ENCODE results near the gene CASP2.

CASP2 gene

DNA sequence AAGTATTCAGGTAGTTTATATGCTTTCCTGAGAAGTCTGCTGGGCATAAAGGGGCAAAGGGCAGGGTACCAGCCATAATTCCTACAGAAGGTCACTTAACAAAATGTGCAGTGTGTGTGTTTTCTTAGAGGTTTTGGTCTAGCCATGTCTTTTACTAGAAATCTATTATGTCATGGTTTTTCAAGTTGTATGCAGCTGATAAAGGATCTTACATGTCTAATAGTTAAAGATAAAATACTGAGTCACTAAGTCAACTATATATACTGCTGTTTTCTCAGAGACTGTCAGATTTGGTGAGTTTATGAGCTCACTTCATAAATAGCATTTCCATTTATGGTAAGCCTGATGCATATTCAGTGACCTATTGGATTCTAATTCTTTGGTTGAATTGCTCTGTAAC lies 7.7 kb downstream of the CASP2 start:
- DNase-seq (ENCODE audit: low spot score) (peak; percentile 36), FAIRE-seq (no peak)

GRCh38 chr7:143296686-143297085 lies 8.5 kb downstream of the CASP2 start:
- FAIRE-seq, result no peak
- no peak for DNase-seq (ENCODE audit: low spot score)

GRCh38 chr7:143299346-143299745 lies 11.2 kb downstream of the CASP2 start:
- no peak for FAIRE-seq
- DNase-seq (ENCODE audit: low spot score), result no peak

GRCh38 chr7:143299840-143300239 lies 11.7 kb downstream of the CASP2 start:
- no peak for DNase-seq (ENCODE audit: low spot score)
- no peak for FAIRE-seq

- FAIRE-seq, result no peak
- DNase-seq (ENCODE audit: low spot score), result no peak
Measured at GRCh38 chr7:143300959-143301935, 13.1 kb downstream of the CASP2 start.

- FAIRE-seq (no peak), DNase-seq (ENCODE audit: low spot score) (no peak)
Measured at GRCh38 chr7:143303733-143304132, 15.6 kb downstream of the CASP2 start.

- no peak for FAIRE-seq
Measured at GRCh38 chr7:143304938-143305337, 16.8 kb downstream of the CASP2 start.

DNA sequence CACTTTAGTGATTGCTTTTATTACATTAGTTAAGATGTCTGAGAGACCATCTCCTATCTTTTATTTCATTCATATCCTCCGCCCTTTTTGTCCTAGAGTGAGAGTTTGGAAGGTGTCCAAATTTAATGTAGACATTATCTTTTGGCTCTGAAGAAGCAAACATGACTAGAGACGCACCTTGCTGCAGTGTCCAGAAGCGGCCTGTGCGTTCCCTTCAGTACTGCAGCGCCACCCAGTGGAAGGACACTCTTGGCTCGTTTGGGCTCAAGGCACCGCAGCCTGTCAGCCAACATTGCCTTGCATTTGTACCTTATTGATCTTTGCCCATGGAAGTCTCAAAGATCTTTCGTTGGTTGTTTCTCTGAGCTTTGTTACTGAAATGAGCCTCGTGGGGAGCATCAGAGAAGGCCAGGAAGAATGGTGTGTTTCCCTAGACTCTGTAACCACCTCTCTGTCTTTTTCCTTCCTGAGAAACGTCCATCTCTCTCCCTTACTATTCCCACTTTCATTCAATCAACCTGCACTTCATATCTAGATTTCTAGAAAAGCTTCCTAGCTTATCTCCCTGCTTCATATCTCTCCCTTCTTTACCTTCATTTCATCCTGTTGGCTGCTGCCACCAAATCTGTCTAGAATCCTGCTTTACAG lies 17.4 kb downstream of the CASP2 start:
- DNase-seq (ENCODE audit: low spot score) (no peak), FAIRE-seq (no peak)

More at GRCh38 chr7:143304938-143305337, 16.8 kb downstream of the CASP2 start:
- no peak for DNase-seq (ENCODE audit: low spot score)

GRCh38 chr7:143308632-143309031 lies 20.5 kb downstream of the CASP2 start:
- no peak for FAIRE-seq
- no peak for DNase-seq (ENCODE audit: low spot score)

GRCh38 chr7:143314127-143314526 lies 26.0 kb downstream of the CASP2 start:
- DNase-seq (ENCODE audit: low spot score) (no peak), FAIRE-seq (no peak)

- DNase-seq (ENCODE audit: low spot score) (no peak), FAIRE-seq (no peak)
Measured at GRCh38 chr7:143315776-143316175, 27.6 kb downstream of the CASP2 start, which contains the start of gene CLCN1. CLCN1 (plus strand) TSS chr7:143316111; CDS start chr7:143316213, 102 bp downstream.

GRCh38 chr7:143316492-143316891 lies 28.3 kb downstream of the CASP2 start:
- FAIRE-seq (no peak), DNase-seq (ENCODE audit: low spot score) (no peak)

- no peak for FAIRE-seq
- no peak for DNase-seq (ENCODE audit: low spot score)
Measured at GRCh38 chr7:143318661-143319060, 30.5 kb downstream of the CASP2 start.

DNA sequence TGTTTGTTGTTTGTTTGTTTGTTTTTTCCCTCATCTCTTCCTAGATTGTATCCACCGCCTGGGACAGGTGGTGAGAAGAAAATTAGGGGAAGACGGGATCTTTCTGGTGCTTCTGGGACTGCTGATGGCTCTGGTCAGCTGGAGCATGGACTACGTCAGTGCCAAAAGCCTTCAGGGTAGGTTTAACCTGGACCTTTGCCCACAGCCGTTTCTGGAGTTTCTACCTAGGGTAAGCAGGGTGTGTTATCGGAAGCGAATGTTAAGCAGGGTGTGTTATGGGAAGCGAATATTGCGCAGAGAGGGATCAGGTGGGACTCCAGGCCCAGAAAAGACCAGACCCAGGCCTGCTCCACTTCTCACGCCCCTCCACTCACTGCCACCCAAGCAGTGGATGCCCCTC lies 32.5 kb downstream of the CASP2 start:
- DNase-seq (ENCODE audit: low spot score) (no peak), FAIRE-seq (no peak)

DNA sequence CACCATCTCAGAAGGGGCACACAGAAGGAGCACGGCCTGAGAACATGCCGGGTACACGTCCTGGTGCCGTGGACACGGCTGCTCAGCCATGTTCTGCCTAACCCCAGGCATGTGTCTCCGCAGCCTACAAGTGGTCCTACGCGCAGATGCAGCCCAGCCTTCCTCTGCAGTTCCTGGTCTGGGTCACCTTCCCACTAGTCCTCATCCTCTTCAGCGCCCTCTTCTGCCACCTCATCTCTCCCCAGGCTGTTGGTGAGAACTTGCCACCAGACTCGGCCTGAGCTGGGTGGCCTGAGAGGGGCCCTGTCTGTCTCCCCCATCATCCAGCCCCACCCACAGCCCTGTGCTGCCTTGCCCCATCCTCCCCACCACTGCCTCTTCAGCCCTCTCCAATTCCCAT lies 33.1 kb downstream of the CASP2 start:
- no peak for DNase-seq (ENCODE audit: low spot score)
- no peak for FAIRE-seq

DNA sequence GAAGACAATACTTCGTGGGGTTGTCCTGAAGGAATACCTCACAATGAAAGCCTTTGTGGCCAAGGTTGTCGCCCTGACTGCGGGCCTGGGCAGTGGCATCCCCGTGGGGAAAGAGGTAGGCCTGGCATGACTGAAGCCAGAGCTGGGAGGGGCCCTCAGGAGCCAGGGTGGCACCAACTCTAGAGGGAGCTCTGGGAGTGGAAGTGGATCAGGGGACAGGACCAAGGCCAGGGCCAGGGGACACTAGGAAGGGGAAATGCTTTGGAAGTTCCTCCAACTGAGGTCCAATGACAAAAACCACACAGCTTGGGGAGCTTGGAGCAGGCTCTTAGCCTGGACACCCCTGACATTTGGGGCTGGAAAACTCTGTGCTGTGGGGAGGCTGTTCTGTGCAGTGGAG lies 33.6 kb downstream of the CASP2 start:
- no peak for FAIRE-seq
- no peak for DNase-seq (ENCODE audit: low spot score)

DNA sequence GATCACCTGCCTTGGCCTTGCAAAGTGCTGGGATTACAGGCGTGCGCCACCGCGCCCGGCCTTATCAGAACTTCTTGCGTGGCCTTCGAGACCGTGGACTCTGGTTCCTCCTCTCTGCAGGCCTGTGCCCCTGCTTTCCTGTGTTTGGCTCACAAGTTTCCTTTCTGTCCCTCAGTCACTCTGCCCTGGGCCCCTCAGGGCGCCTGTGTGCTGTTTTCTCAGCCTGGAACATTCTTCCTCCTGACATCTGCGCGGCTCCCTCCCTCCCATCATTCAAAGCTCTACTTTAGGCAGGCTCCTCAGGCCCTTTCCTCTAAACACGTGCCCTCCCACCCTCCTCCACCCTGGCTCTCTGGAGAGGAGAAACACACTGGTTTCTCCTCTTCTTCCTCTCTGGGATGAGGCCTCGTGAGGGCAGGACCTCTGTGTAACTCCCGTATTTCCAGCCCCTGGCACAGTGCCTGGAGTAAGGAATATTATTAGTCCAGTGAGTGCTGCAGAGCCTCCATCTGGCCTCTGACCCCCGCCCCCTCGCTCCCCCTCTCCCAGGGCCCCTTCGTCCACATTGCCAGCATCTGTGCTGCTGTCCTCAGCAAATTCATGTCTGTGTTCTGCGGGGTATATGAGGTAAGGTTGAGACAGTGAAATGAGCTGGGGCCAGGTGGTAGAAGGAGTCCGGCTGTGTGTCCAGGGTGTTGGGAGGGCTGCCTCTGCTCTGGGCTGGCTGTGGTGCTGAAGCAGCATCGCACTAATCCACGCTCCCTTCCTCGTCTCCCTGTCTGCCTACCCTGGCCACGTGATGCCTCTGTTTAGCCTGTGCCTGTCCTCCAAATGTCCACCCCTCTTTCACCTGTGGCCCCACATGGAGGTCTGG lies 34.8 kb downstream of the CASP2 start:
- DNase-seq (ENCODE audit: low spot score) (no peak), FAIRE-seq (no peak)

- FAIRE-seq (no peak), DNase-seq (ENCODE audit: low spot score) (no peak)
Measured at GRCh38 chr7:143323653-143324052, 35.5 kb downstream of the CASP2 start.

DNA sequence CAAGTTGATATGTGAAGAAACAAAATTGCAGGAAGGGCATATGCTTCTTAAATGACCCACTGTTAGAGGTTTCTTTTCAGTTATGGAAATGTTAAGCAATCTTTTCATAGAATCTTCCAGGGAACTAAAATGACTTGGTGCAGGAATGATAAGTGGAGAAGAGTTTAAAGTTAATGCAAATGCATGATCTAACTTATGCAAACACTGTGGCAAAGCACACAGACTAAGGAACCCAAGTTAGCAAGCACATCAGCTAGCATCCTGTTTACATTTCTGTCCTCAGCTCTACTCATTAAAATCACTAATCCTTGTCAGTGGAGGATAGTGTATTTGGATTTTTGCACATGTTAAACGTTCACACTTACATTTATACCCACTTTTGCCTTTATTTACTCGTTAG lies 37.1 kb downstream of the CASP2 start:
- FAIRE-seq (no peak), DNase-seq (ENCODE audit: low spot score) (no peak)

GRCh38 chr7:143327903-143328302 lies 39.8 kb downstream of the CASP2 start:
- no peak for FAIRE-seq
- DNase-seq (ENCODE audit: low spot score), result no peak

GRCh38 chr7:143329471-143330170 lies 41.5 kb downstream of the CASP2 start:
- no peak for FAIRE-seq
- no peak for DNase-seq (ENCODE audit: low spot score)
